SK-N-MC (cell line): ENCODE data around the gene GGT6.

Experiments
- EZH2 ChIP-seq: fragments of 200-600 bp; sonication (generic); IDR thresholded peaks from one replicate; pipeline ENCODE4 v1.6.1; 2017; ENCODE audit warnings: antibody characterized with exemption
- FOXP2 ChIP-seq: optimal IDR thresholded peaks from 2 replicates; pipeline ENCODE3; 2011; ENCODE audit warnings: mild to moderate bottlenecking, moderate library complexity; ENCODE audit not compliant: insufficient read depth; ENCODE audit errors: extremely low read length, control extremely low read depth
- POLR2AphosphoS5 ChIP-seq: IDR thresholded peaks from 2 replicates; pipeline ENCODE4 v1.6.1; 2012; ENCODE audit warnings: mild to moderate bottlenecking, low read depth, low read length, borderline replicate concordance

DNA sequence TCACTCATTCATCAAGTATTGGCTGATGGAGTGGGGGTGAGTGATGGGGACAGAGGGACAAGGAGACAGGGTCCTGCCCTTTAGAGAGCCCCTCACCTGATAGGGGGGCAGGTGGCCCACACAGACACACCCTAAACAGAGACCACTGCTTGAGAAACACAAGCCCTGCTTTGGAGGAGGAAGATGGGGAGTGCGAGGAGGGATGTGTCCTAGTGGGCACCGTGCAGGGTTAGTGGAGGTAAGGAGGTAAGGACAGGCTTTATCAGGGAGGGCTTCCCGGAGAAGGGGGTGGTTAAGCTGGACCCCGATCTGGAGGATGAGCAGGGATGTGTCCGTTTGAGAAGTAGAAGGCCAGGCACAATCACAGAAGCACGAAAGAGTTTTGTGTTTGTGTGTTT, 15.8 kb upstream of the GGT6 start:
- TF ChIP-seq POLR2AphosphoS5 (no peak), EZH2 (no peak), FOXP2 (no peak)
